CD4-positive, alpha-beta T cell treated with Interleukin-4 for 4 hours (primary cell): Measurements from ENCODE around the gene ATF1.

Experiments used
- DNase-seq: peaks from one replicate; pipeline ENCODE4 v3.0.0-alpha.2; 2020

The ATF1 gene

GRCh38 chr12:50763639-50764285 lies at the start of gene ATF1:
Gene ATF1, plus strand, starts transcription at chr12:50764101. Its CDS starts 16,045 bp downstream, at chr12:50780146.
- peak; percentile 90 for DNase-seq

DNA sequence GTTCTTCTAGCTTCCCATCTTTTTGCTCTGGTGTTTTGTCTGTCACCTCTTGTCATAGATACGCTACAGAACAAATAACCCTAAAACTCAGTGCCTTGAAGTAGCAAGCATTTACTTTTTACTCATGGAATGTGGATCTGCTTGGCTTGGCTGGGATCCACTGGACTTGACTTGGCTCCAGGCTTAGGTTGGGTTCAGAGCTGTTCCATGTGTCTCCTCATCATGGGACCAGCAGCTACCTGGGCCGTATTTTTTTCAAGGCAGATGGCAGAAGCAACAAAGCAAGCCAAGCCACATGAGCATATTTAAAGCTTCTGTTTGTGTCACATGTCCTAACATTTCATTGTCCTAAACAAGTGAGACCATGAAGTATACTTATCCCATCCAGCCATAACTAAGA lies 48.7 kb upstream of the ATF1 start:
- DNase-seq = no peak

DNA sequence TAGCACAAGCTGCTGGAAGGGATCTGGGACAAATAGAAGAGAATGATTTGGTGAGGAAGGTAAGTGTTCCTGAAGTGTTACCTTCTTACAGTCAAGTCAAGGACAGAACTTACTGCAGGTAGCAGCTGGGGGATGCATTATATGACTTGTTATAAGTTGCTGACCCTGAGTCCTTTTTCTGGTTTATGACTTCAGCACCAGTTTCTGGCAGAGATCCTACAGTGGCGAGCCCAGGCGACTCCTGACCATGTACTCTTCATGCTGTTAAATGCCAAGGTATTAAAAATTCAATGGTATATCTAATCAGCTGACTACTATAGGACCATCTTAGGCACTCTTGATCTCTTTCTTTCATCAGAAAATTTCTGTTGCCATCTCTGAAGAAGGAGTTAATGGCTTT lies 45.1 kb upstream of the ATF1 start:
- DNase-seq = no peak

DNA sequence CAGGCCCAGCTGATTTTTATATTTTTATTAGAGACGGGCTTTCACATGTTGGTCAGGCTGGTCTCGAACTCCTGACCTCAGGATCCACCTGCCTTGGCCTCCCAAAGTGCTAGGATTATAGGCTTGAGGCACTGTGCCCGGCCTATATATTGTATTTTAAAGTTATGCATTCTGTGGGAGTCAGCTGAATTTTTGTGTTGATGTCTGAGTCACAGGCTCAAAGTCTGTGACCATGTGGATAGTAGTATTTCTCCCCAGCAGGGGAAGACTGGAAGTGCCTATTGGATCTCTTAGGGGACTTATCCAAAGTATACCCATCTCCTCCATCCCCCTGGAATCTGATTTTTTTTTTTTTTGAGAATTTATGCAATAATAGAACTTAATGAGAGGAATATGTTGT lies 43.8 kb upstream of the ATF1 start:
- no peak for DNase-seq

GRCh38 chr12:50720501-50720900 lies 43.4 kb upstream of the ATF1 start:
- DNase-seq = no peak

DNA sequence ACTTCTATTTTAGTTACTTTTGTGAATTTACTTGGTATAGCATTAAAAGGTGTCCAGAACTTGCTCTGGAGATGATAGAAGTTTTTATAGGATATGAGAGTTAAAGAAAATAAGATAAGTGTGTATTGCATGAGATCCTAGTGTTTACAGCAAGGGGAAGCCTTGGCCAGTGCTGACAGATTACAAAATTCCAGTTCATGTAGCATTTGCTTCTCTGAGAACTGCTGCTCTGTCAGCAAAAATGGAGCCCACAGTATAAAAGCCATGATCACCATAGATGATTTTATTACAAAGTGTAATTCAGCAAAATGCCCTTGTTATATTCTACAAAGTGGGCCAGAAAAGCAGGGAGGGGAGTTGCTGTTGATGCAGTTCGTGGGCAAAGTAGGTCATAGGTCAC lies 40.0 kb upstream of the ATF1 start:
- no peak for DNase-seq

DNA sequence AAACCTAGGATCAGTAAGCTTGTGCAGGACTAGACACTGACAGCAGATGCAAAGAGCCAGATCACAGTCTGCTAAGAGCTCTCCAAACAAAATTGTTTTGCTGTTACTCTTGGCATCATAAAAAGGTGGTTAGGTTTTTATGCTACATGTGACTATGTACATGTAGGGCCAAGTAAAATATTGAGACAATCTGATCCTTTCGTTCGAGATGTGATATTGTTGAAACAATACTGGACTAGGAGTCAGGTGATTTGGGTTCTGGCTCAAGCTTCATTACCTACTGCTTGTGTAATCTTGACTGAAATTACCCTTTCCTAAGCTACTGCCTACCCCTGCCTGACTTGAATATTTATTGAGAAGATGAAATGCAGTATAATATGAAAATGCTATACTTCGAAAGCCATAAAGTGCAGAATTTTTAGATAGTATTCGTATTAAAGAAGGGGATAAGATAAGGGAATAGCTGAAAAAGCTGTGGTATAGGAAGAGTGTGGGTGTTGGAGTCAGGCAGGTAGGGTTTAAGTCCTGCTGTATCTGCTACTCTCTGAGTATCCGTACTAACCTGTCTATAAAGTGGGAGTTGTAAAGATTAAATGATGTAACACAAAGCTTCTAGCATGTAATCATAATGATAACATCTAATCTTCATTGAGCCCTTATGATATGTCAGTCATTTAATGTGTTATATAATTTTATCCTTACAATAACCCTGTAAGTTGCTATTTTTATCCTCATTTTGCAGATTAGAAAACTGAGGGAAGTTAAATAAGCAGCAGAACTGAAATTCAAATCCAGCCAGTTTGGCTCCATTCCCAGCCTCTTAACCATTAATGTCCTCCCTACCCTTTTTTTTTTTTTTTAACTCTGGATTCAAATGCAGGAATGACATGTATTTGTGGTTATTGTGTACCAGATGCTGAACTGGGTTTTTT lies 38.6 kb upstream of the ATF1 start:
- DNase-seq = no peak

GRCh38 chr12:50727466-50727865 lies 36.4 kb upstream of the ATF1 start:
- DNase-seq = no peak

DNA sequence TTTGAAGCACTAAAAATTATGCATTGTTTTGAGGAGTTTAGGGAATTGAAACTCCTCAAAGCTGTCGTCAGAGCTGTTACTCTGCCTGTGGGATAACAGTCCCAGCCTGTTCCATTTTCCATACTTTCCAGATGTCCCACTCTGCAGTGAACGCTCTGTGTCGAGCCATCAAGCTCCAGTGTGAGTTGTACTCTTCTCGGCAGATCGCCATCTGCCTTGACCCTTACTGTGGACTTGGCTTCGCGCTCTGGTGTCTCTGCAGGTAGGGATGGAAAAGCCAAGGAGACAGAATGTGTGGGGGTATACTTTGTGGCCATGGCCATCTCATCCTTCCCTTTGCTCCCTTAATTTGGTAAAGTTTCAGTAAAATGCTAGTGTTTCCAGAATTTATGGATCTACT lies 35.5 kb upstream of the ATF1 start:
- DNase-seq = no peak

DNA sequence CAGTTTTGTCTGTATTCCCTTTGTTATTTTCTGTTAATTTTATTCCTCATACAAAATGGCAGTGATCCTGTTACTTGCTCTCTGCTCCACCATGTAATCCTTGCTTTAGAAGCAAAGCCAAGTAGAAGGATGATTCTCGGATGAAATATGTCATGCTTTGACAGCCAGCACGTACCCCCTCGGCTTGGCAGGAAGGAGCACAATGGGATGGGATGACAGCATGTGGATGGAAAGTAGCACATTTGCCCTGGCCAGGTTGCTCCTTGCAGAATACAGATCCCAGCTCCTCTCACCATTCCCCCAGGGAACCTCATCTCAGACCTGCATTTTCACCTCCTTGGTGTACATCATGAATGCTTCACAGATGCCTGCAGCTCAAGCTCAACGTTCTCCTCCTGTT lies 35.1 kb upstream of the ATF1 start:
- DNase-seq = no peak

DNA sequence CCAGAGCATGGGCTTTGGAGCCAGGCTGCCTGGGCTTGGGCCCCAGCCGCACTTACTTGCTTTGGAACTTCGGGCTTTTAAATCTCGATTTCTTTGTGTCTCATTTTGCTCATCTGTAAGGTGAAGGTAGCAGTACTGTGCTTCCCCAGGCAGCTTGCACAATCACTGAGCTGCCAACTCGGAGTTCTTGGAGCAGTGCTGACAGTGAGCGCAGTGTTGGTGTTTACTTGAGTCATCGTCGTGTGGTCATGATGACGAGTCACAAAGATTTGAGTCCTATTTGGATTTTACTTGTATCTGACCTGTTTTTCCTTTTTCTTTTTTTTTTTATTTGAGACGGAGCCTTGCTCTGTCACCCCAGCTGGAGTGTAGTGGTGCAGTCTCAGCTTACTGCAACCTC lies 31.3 kb upstream of the ATF1 start:
- no peak for DNase-seq

DNA sequence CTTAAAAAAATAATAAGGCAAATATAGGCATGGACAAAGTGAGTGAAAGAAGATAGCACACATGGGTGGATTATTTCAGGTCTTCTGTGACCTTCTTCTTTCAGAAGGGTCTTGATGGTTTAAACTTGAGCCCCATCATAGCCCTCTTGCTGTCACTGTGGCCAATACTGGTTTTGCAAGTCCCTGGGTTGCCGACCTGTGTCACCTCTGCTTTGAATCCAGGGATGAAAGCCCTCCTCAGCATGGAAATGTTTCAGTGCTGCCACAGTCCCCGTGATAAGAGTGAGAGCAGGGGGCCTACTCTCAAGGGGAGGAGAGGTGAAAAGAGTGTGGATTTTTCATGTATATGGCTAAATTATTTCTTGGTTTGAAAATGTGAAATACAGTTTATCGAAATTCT lies 30.2 kb upstream of the ATF1 start:
- DNase-seq = no peak

GRCh38 chr12:50734409-50735263 lies 29.3 kb upstream of the ATF1 start:
- peak; percentile 10 for DNase-seq

- no peak for DNase-seq
Measured at GRCh38 chr12:50739611-50740010, 24.3 kb upstream of the ATF1 start.

DNA sequence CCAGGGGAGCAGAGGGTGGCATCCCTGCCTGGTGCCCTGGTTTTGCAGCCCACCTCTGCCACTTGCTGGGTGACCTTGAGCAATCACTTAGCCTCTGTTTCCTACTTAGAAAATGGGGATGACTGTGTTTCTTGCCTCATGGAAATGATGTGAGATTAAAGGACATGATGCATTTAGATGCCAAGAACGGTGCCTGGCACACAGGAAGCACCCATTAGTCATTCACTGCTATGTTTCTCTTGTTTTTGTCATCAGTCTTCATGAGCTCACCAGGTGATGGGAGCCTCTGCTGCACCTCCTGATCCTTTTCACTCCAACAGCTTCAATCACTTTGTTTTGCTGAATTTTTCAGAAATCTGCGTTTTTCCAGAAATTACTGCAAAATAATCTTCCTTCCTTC lies 23.6 kb upstream of the ATF1 start:
- no peak for DNase-seq

GRCh38 chr12:50742776-50743175 lies 21.1 kb upstream of the ATF1 start:
- DNase-seq = no peak

GRCh38 chr12:50745861-50746260 lies 18.0 kb upstream of the ATF1 start:
- DNase-seq = no peak

DNA sequence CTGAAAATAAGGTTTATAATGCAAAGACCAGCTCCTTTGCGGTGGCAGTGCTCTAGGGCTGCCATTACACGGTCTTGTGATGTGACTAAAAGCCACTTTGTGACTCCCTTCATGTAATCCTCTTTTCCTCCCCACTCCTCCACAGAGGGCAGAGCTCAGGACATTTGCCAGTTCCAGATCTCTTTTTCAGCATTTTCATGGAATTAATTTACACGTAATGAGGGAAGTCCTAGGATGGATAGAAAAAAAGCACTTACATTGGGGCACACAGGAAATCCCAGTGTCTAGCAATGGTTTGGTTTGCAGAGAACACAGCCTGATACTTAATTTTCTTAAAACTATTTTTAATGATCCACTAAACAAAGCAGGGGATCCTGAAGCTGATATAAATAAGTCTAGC lies 17.5 kb upstream of the ATF1 start:
- no peak for DNase-seq

DNA sequence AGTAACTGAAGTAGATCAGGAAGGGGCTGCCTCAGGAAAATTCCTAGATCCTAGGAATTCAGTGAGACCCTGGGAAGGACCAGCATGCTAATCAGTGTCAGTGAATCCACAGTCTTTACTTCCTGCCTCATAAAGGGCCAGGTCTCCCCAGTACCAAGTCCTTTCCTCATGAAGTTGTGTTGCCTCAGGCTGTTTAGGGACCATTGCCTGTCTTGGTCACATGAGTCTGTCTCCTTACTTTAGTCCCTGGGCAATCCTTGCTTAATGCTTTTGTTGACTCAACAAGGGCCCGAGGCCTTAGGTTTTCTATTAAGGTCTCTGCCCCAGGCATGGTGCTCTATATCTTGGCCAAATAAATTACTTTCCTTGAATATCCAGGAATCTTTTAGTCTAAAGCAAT lies 16.1 kb upstream of the ATF1 start:
- DNase-seq = no peak

- no peak for DNase-seq
Measured at GRCh38 chr12:50749459-50749882, 14.4 kb upstream of the ATF1 start.

DNA sequence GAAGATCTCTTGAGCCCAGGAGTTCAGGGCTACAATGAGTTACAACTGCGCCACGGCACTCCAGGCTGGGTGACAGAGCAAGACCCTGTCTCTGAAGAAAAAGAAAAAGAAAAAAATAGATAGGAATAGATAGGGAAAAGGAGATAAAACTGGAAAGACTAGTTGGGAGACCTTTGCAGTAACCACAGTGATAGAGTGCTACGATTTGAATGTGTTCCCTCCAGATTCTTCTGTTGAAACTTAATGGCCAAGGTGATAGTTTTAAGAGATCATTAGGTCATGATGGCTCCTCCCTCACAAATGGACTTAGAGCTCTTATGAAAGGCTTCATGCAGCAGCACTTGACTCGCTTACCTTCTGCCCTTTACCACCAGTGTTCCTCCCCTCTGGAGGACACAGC lies 13.5 kb upstream of the ATF1 start:
- DNase-seq = no peak

DNA sequence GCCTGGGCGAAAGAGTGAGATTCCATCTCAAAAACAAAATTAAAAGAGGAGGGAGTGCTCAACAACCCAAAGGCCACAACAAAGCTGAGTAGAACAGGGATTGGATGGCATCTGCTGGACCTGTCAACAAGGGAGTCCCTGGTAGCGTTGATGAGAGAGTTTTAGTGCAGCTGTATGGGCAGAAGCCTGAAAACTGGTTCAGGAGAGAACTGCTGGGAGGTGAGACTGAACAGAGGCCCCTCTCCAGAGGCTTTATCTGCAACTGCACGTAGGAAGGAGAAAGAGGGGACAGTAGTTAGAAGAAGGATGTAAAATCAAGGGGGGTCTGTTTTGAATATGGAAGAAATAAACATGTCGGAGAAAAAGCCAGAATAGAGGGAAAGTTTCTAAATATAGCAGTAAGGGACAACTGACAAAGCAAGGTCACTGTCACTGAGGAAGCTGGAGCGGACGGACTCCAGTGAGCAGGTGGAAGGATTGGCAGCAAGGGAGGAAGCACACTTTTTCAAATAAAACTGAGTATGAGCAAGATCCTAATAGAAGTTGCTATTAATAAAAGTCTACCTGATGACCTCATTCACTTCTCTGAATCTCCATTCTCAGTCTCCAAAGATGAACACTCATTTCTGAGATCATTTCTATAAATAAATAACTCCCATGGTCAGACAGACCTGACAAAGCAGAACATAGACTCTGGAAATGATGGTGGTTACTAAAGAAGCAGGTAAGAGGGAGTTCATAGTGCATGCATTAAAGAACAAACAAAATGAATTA lies 11.8 kb upstream of the ATF1 start:
- no peak for DNase-seq
